SK-MEL-5 (cell line): Measurements from ENCODE around the gene PCDHGA1. TPM values are rescaled to one million over a fixed set of nuclear protein-coding genes. Genes with fewer than 3 reads are reported as not detected.
A peak's percentile ranks its signal among the peaks of the same experiment; 100 is the strongest.
"Not testable (repeated sequence)": the region's sequence is repeated elsewhere in the genome, so short reads cannot be mapped to it uniquely, and the experiment has no call there.

Experiments used
- DNase-seq: peaks from one replicate; pipeline ENCODE4 v3.0.0-alpha.2; 2016; ENCODE audit warnings: low read depth, low spot score
- in situ Hi-C: cut with HindIII; loops from 2 replicates; pipeline ENCODE4 v1.10.0; 2016; ENCODE audit warnings: low sequenced_read_pairs, high pct_unique_total_duplicates, low pct_unique_long_range_greater_than_20kb
- polyA plus RNA-seq, 2 experiments: library from polyadenylated mRNA; depleted of rRNA; stranded (reverse); fragments of >200 nt; gene quantifications; 2 replicates each; pipeline ENCODE4 v1.2.3, GENCODE V29; 2015
- total RNA-seq: library from RNA; depleted of rRNA; stranded (reverse); fragments of >200 nt; shearing (Covaris generic); gene quantifications from 2 replicates; pipeline ENCODE4 v1.2.3, GENCODE V29; 2014; rRNA removed

The PCDHGA1 gene
- 0.63 and 0.67 TPM in 2 replicates for total RNA-seq
- polyA plus RNA-seq (2015; cell fraction: cytosol; rRNA removed): 0.88 and 1.9 TPM in 2 replicates
- 0.38 and 1.1 TPM in 2 replicates for polyA plus RNA-seq (2015; cell fraction: nucleus; rRNA removed)

- in situ Hi-C loops: no loop called here
- DNase-seq: peak; percentile 60
These were observed at the start of gene PCDHGA1 for GRCh38 chr5:141330299-141331080. PCDHGA1 (plus strand) TSS chr5:141330514.

GRCh38 chr5:141298376-141298775 is 31.9 kb upstream of the PCDHGA1 start:
- in situ Hi-C loops: no loop called here
- no peak for DNase-seq

- in situ Hi-C loops: no loop called here
- DNase-seq: no peak
These were observed 26.6 kb upstream of the PCDHGA1 start, which contains the start of gene SLC25A2 for GRCh38 chr5:141303756-141304155. SLC25A2 (minus strand) TSS chr5:141304049; CDS start chr5:141303865, 184 bp downstream.

GRCh38 chr5:141306630-141307029 is 23.7 kb upstream of the PCDHGA1 start:
- DNase-seq: no peak
- in situ Hi-C loops: no loop called here

GRCh38 chr5:141313711-141314110 is 16.6 kb upstream of the PCDHGA1 start:
- no peak for DNase-seq
- in situ Hi-C loops: no loop called here

GRCh38 chr5:141316963-141317362 is 13.4 kb upstream of the PCDHGA1 start:
- DNase-seq, in situ Hi-C loops: not testable (repeated sequence)

GRCh38 chr5:141319202-141319601 is 11.1 kb upstream of the PCDHGA1 start:
- no peak for DNase-seq
- in situ Hi-C loops: no loop called here

- in situ Hi-C loops: no loop called here
- no peak for DNase-seq
These were observed 10.6 kb upstream of the PCDHGA1 start for GRCh38 chr5:141319699-141320098.

GRCh38 chr5:141320225-141321169 is 9.8 kb upstream of the PCDHGA1 start, which contains the start of gene TAF7:
TAF7 (minus strand) TSS chr5:141320784; CDS start chr5:141320044, 740 bp downstream.
- in situ Hi-C loops: no loop called here
- DNase-seq: peak; percentile 94

GRCh38 chr5:141322261-141322660 is 8.1 kb upstream of the PCDHGA1 start:
- no peak for DNase-seq
- in situ Hi-C loops: no loop called here

- in situ Hi-C loops: no loop called here
- DNase-seq: peak; percentile 76
These were observed 4.0 kb upstream of the PCDHGA1 start for GRCh38 chr5:141326088-141326854.

- no peak for DNase-seq
- in situ Hi-C loops: no loop called here
These were observed 2.1 kb upstream of the PCDHGA1 start for GRCh38 chr5:141328231-141328630.

- in situ Hi-C loops, DNase-seq: not testable (repeated sequence)
These were observed 2.3 kb downstream of the PCDHGA1 start for GRCh38 chr5:141332571-141332970.

GRCh38 chr5:141338538-141339306 is 8.4 kb downstream of the PCDHGA1 start, which contains the start of gene PCDHGA2:
PCDHGA2 (plus strand) TSS chr5:141338760.
- DNase-seq: peak; percentile 69
- in situ Hi-C loops: no loop called here

- DNase-seq, in situ Hi-C loops: not testable (repeated sequence)
These were observed 10.6 kb downstream of the PCDHGA1 start for GRCh38 chr5:141340781-141341354.

- DNase-seq: no peak
- in situ Hi-C loops: no loop called here
These were observed 12.5 kb downstream of the PCDHGA1 start for GRCh38 chr5:141342773-141343172.
